ENCODE measurements around the gene PVALB.
A peak's percentile ranks its signal among the peaks of the same experiment; 100 is the strongest.

The PVALB gene

GRCh38 chr22:36860821-36861659 lies 44.2 kb upstream of the PVALB start, which contains the start of gene NCF4:
Gene NCF4 (plus strand): TSS chr22:36861006. CDS start chr22:36861172, 166 bp downstream.
- TF ChIP-seq CTCF (IDR thresholded peaks at IDR 0.05; ENCODE audit: low read length) (no peak), EZH2phosphoT487 (IDR thresholded peaks at IDR 0.05; ENCODE audit: low read length) (no peak), EZH2 (optimal IDR thresholded peaks at IDR 0.05; ENCODE audit: low read depth, low read length) (no peak)
- H3K9me3 ChIP-seq (replicated peaks; ENCODE audit: insufficient read depth, low read length): no peaks in the 10 kb centered on the region
- peak within 1 kb of the TSS; percentile 82 for H3K27ac ChIP-seq (ENCODE audit: low read length)
- no peaks in the 10 kb centered on the region for H3K9me2 ChIP-seq (replicated peaks; ENCODE audit: insufficient read depth, low read length)
- peak; percentile 63 for DNase-seq
- H3K4me1 ChIP-seq (ENCODE audit: low read length): peaks cover 48% of the 10 kb centered on the region
- H3K36me3 ChIP-seq (replicated peaks; ENCODE audit: insufficient read depth, low read length): no peaks in the 10 kb centered on the region
- H3K4me2 ChIP-seq (ENCODE audit: low read depth, low read length): peak within 1 kb of the TSS; percentile 55
- peaks cover 37% of the 10 kb centered on the region for H3F3A ChIP-seq (ENCODE audit: insufficient read depth, low read length)
- H2AFZ ChIP-seq (ENCODE audit: low read length): peak within 1 kb of the TSS; percentile 64
- no peaks in the 10 kb centered on the region for H3K27me3 ChIP-seq (replicated peaks; ENCODE audit: insufficient read depth, low read length)
- H3K4me3 ChIP-seq (ENCODE audit: low read length): peak within 1 kb of the TSS; percentile 41
- peak within 1 kb of the TSS; percentile 68 for H3K9ac ChIP-seq (ENCODE audit: low read length)
- peaks cover 10% of the 10 kb centered on the region; the same call in 1 of the 2 replicates for H3K79me2 ChIP-seq (ENCODE audit: low read length)
- H4K20me1 ChIP-seq (ENCODE audit: insufficient read depth, low read length): no peaks in the 10 kb centered on the region

- no peak for DNase-seq
- peaks cover 54% of the 10 kb centered on the region for H3K4me1 ChIP-seq (ENCODE audit: low read length)
- no peaks in the 10 kb centered on the region for H3K9me3 ChIP-seq (replicated peaks; ENCODE audit: insufficient read depth, low read length)
- no peaks in the 10 kb centered on the region for H3K9me2 ChIP-seq (replicated peaks; ENCODE audit: insufficient read depth, low read length)
- H3K27me3 ChIP-seq (replicated peaks; ENCODE audit: insufficient read depth, low read length): no peaks in the 10 kb centered on the region
- H3K36me3 ChIP-seq (replicated peaks; ENCODE audit: insufficient read depth, low read length): no peaks in the 10 kb centered on the region
- H3K79me2 ChIP-seq (ENCODE audit: low read length): peaks cover 10% of the 10 kb centered on the region; the same call in 1 of the 2 replicates
- no peaks in the 10 kb centered on the region for H4K20me1 ChIP-seq (ENCODE audit: insufficient read depth, low read length)
- H2AFZ ChIP-seq (ENCODE audit: low read length): peak overlapping the region; percentile 64
- peak overlapping the region; percentile 82 for H3K27ac ChIP-seq (ENCODE audit: low read length)
- H3F3A ChIP-seq (ENCODE audit: insufficient read depth, low read length): peaks cover 37% of the 10 kb centered on the region
- peak overlapping the region; percentile 55; the same call in 1 of the 2 replicates for H3K4me2 ChIP-seq (ENCODE audit: low read depth, low read length)
- peak overlapping the region; percentile 41; the same call in 1 of the 2 replicates for H3K4me3 ChIP-seq (ENCODE audit: low read length)
- H3K9ac ChIP-seq (ENCODE audit: low read length): peak overlapping the region; percentile 68; the same call in 1 of the 2 replicates
- TF ChIP-seq EZH2phosphoT487 (IDR thresholded peaks at IDR 0.05; ENCODE audit: low read length) (no peak), CTCF (IDR thresholded peaks at IDR 0.05; ENCODE audit: low read length) (no peak), EZH2 (optimal IDR thresholded peaks at IDR 0.05; ENCODE audit: low read depth, low read length) (no peak)
Observed at GRCh38 chr22:36860438-36860820, 43.6 kb upstream of the PVALB start.

GRCh38 chr22:36860017-36860416 lies 43.2 kb upstream of the PVALB start:
- H3K9me2 ChIP-seq (replicated peaks; ENCODE audit: insufficient read depth, low read length): no peaks in the 10 kb centered on the region
- H3K4me2 ChIP-seq (ENCODE audit: low read depth, low read length): no peak overlapping the region
- H3K36me3 ChIP-seq (replicated peaks; ENCODE audit: insufficient read depth, low read length): no peaks in the 10 kb centered on the region
- no peaks in the 10 kb centered on the region for H3K27me3 ChIP-seq (replicated peaks; ENCODE audit: insufficient read depth, low read length)
- H3F3A ChIP-seq (ENCODE audit: insufficient read depth, low read length): peaks cover 37% of the 10 kb centered on the region
- peak overlapping the region; percentile 82; the same call in 1 of the 2 replicates for H3K27ac ChIP-seq (ENCODE audit: low read length)
- no peak overlapping the region for H3K4me3 ChIP-seq (ENCODE audit: low read length)
- H3K4me1 ChIP-seq (ENCODE audit: low read length): peaks cover 54% of the 10 kb centered on the region
- no peak for DNase-seq
- TF ChIP-seq EZH2 (optimal IDR thresholded peaks at IDR 0.05; ENCODE audit: low read depth, low read length) (no peak), CTCF (IDR thresholded peaks at IDR 0.05; ENCODE audit: low read length) (0 out of 2 replicates have a peak, but pooled peaks have one; percentile 10), EZH2phosphoT487 (IDR thresholded peaks at IDR 0.05; ENCODE audit: low read length) (no peak)
- H3K9ac ChIP-seq (ENCODE audit: low read length): no peak overlapping the region
- H2AFZ ChIP-seq (ENCODE audit: low read length): no peak overlapping the region
- peaks cover 10% of the 10 kb centered on the region; the same call in 1 of the 2 replicates for H3K79me2 ChIP-seq (ENCODE audit: low read length)
- no peaks in the 10 kb centered on the region for H3K9me3 ChIP-seq (replicated peaks; ENCODE audit: insufficient read depth, low read length)
- no peaks in the 10 kb centered on the region for H4K20me1 ChIP-seq (ENCODE audit: insufficient read depth, low read length)
